Bone marrow (tissue), 2 donors: ENCODE data around the gene ADAT3.
"Not testable (repeated sequence)": the region's sequence is repeated elsewhere in the genome, so short reads cannot be mapped to it uniquely, and the experiment has no call there.

ENCODE experiments used
- DNase-seq, 2 donors: peaks; one replicate each; lab custom pipeline; 2025; lab: John Stamatoyannopoulos, UW

The ADAT3 gene

GRCh38 chr19:1866693-1867348, 38.4 kb upstream of the ADAT3 start:
- no peak for DNase-seq

DNA sequence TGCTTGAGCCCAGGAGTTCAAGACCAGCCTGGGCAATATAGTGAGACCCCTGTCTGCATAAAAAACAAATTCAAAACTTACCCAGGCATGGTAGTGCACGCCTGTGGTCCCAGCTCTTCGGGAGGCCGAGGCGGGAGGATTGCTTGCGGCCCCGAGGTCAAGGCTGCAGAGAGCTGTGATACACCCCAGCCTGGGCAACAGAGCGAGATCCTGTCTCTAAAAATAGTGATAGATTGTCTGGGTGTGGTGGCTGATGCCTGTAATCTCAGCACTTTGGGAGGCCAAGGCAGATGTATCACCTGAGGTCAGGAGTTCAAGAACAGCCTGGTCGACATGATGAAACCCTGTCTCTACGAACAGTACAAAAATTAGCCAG, 37.9 kb upstream of the ADAT3 start:
- DNase-seq = no peak

DNA sequence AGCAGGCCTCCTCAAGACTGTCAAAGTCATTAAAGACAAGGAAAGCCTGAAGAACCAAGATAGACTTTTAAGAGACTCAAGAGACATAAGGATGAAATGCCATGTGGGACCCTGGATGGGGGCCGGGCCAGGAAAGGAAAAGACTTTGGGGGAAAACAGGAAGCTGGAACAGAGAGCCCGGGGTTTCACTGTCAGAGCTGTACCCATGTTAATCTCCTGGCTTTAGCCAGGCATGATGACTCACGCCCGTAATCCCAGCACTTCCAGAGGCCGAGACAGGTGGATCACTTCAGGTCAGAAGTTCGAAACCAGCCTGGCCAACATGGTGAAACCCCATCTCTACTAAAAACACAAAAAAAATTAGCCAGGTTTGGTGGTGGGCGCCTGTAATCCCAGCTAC, 36.2 kb upstream of the ADAT3 start:
- no peak for DNase-seq

DNA sequence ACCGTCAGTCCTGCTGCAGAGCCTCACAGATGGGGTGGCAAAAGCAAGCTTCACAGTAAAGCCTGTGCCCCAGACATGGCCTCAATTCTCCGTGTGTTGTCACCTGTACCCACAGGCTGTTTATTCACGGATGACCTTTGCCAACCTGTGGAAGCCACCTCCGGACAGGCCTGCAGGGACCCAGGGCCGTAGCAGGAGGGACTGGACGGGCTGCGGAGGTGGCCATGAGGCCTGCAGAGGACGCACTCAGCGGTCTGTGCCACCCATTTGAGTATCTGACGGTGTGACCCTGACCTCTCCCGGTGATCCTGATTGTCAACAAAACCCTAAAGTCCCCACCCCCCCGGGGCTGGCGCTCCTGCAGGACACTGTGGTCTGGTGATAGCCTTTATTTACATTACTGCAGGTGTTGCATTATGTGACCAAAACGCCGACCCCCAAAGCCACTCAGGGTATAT, 34.0 kb upstream of the ADAT3 start:
- DNase-seq = no peak

- DNase-seq = no peak
Measured at GRCh38 chr19:1871630-1872029, 33.6 kb upstream of the ADAT3 start.

DNA sequence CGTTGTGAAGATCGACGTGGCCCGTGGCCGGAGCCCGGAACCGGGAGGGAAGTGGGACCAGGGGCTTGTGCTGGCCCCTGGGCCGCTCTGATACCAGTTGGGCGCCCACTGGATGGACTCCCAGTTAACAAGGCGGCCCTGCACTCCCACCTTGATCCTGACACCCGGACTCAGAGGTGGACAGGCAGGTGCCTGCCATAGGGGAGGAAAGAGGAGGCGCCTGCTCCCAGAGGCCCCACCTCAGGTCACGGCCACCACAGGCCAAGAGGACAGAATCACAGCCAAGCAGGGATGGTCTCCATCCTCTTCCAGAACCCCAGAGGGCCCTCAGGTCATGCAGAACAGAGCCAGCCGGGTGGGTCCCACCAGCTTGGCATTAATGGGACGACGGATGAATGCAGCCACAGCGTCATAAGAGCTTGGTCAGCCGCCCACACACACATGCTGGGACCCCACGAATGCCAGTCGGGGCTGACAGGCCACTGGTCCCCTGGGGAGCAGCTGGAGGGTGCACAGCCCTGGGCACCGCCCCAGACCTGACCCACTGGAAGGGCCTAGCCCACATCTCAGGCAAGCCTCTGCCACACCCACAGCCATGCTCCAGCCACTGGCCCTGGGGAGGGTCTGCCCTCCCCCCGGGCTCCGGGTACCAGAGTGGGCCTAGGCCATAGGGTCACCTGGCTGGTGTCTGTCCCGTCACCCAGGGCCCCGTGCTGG, 32.2 kb upstream of the ADAT3 start:
- DNase-seq = no peak

- DNase-seq = no peak
Measured at GRCh38 chr19:1873524-1874473, 31.4 kb upstream of the ADAT3 start.

DNA sequence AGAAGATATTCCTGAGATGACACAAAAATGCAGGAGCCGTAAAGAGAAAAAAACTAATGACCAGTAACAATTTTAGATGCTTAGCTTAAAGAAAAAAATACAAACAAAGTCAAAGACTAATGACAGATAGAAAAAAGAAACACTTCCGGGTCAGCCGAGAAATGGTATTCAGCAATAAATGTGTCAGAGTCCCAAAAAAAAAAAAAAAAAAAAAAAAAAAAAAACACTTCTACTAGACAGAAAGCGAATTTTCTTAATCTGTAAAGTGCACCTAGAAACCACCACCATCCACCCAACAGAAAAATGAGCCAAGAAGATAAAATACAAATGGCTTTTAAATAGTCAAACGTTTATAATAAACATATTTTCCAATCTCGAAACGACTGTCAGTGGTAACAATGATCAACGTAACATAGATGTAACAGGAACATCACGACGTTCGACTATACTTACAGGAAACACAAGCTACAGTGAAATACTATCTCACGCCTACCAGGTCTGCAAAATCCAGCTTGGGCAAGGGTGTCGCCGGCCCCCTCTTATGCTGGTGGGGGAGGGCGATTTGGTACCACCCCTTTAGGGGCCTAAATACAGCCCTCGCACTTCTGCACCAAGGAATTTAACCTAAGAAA, 30.5 kb upstream of the ADAT3 start:
- no peak for DNase-seq

DNA sequence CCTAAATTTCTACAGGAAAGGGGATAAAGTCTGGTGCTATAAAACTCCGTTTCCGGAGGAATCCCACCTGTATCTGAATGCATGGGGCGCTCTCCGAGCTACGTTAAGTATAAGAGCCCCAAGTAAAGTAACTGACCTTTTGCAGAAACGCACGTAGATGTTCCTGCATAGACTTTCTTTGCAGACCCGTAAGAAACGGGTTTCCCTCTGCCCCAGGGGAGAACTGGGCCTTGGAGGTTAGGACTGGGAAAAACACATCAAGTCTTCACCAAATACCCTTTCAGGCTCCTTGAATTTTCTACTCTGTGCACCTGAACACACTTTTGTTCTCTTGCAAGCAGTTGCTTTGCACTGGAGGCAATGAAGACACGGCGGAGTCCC, 29.9 kb upstream of the ADAT3 start:
- not testable (repeated sequence) for DNase-seq

DNA sequence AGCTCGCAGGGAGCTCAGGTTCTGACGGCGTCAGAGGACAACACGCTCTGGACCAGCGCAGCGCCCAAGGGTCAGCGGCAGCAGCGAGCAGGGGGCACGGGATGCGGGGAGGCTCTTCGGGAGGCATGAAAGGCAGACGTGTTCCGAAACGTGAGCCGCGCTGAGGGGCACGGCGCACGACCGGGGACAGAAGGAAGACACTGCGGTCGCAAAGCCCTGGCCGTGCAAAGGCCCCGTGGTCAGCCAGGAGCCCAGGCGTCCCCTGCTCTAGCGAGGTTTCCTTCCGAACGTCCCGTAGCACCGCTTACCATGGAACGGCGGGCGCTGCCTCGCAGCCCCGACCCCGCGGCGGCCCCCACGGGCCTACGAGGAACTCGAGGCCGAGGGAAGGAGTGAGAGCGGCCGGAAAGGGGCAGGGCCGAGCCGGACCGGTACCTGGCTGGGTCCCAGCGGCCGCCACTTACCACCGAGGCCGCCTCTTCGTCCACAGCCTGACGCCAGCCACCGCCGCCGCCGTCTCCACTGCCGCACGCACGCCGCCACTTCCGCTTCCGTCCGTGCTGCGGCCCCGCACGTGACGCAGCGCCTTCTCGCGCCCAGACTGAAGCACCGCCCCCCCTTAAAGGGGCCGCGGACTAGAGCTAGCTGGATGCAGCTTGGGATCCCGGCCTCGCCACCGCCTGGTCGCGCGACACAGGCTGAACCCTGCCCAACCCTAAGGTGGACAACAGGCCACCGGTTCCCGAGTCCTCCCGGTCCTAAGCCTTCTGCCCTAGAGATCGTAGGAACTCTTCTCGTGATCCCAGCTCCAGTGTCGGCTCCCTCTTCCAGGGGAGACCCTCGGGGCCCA, 29.3 kb upstream of the ADAT3 start:
- DNase-seq = peak; percentile 70 to 83

DNA sequence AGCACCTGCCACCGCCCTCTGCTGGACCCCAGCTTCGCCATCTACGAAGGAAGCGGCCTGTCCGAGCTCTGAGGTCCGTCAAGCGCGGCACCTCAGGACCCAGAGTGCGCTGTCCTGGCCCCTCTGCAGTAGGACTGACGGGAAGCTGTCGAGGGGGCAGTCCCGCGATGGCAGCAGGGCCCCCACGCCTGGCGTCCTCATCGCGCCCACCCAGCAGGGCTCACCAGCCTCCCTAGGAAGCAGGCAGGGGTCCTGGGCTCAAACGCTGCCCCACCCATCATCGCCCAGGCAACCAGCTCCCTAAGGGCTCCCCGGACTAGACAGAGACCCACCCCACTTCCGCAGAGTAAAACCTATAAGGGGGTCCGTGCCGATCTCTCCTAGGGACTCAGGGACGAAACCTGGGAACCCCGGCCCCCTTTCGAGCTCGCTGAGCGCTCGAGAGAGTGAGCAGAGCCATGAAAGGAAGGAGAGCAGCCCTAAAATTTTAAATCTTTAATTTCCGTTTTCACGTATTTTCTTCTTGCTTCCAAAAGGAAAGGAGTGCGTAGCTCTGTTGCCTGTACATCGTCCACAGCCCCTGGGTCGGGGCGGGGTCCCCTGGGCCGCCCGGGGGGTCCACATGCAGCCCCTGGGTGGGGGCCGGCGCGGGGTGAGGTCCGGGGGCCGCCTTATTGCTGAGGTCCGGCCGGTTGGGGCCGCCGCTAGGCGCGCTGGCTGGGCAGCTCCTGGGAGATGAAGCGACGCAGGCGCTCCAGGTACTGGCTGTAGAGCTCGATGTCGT, 28.5 kb upstream of the ADAT3 start:
- DNase-seq = not testable (repeated sequence)

- not testable (repeated sequence) for DNase-seq
Measured at GRCh38 chr19:1877280-1877660, 27.9 kb upstream of the ADAT3 start.

DNA sequence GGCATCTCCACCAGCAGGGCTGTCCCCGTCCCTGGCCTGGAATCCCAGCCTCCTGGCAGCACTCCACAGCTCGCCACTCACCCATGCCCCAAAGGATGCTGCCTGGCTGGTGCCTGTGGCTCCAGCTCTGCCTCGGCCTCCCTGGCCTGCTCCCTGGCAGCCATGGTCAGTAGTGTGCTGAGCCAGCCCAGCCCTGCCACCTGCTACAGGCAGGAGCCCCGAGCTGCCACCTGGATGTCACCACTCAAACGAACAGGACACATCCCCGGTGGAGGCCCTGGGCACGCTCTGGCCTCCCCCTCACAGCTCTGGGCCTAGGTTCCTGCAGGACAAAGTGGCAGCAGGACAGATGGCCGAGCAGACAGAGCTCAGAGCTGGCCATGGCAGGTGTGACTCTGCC, 26.6 kb upstream of the ADAT3 start:
- not testable (repeated sequence) for DNase-seq

- DNase-seq = not testable (repeated sequence)
Measured at GRCh38 chr19:1879982-1880381, 25.2 kb upstream of the ADAT3 start.

GRCh38 chr19:1880611-1881392, 24.4 kb upstream of the ADAT3 start:
- no peak for DNase-seq

DNA sequence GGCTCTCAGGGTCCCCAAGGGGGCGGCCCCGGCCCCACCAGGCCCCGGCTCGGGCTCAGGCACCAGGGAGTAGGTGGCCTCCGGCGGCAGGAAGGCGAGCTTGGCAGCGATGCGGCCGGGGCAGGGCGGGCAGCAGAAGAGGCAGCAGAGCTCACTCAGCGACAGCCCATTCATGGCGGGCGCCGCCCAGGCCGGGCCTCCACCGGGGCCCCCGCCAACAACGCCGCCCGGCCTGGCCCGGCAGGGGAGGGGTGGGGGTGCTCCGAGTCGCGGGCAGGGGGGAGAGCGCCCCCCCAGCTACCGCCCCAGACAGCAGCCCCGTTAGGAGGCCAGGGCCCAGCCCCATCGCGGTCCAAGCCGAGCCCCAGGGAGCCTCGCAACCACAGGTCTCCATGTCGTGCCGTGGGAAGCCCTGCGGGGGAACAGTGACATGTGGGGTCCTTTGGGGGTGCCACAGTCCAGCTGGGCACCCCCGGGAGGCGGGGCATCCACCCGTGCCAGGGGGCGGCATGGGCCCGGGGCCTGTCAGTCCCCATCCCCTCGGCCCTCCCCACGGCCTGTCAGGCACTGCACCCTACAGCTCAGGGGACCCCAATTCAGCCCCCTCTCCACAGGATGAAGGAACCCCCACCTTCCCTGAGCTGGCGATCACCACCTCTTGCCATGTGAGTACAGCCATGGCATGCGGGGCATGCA, 23.7 kb upstream of the ADAT3 start:
- DNase-seq = not testable (repeated sequence)

DNA sequence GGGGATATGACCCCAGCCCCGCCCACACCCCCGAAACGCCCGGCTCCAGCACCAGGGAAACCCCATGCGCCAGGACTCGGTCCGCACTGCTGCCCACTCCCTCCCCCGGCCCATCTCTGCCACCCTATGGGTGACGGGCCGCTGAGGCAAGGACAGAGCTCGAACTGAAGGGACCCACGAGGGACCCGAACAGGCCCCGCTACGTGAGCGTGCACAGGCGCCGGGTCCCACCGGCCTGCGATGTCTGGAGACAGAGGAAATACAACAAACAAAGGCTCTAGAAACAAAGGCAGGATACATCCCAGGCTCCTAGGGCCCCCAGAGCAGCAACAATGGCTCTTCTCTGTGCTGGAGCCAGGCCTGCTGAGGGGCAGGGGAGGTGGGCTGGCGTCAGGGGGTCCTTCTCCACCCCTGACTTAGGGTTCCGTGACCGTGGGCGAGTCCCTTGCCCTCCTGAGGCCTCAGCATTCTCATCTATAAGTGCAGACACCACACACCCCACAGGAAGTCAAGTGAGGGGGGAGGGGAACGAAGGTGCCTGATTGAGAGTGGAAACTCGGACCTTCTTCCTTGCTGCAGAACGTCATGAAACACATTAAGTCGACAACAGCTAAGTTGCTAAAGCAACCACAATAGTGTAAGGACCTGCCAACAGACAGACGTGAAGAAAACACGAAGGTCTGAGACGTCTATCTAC, 23.0 kb upstream of the ADAT3 start:
- no peak for DNase-seq
